ENCODE data around the gene SCUBE1. TPM values are rescaled to one million over a fixed set of nuclear protein-coding genes. Genes with fewer than 3 reads are reported as not detected.

Gene SCUBE1
- total RNA-seq, 3 donors from 2014 or later, result 0.48 to 0.98 (median 0.88) TPM

DNA sequence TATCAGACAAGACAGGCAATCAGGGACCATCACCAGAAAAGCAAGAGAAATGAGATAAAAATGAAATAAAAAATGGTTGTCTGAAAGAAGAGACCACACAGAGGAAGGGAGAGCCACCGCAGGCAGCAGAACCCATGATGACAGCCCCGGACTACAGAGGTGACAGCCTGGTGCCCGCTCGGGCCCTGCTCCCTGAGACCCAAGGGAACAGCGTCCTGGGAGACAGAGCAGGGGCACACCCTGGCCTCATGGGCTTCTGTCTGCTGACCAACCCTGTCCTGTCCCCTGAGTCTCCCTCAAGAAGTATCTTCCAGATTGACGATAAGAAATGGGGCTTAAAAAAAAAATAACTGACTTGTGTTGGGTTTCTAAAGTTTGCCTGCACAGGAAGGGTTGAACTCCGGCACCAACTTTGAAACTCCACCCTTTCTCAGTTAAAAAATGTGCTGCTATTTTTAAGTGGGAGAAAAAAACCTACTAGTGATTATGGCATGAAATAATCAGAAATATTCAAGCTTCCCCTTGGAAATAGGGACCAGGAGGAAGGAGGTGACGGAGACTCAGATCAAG is 86.1 kb downstream of the SCUBE1 start:
- TF ChIP-seq POLR2A (IDR thresholded peaks at IDR 0.05), result no peak
- TF ChIP-seq POLR2AphosphoS5 (IDR thresholded peaks at IDR 0.05), result no peak
- DNase-seq (ENCODE audit: low spot score in 2 of 2), result no peak
- Histone ChIP-seq H3K27ac (no peak overlapping the region), H3K4me1 (no peaks in the 10 kb centered on the region), H3K27me3 (no peaks in the 10 kb centered on the region), H3K36me3 (no peaks in the 10 kb centered on the region), H3K4me3 (no peak overlapping the region), H3K9me3 (no peaks in the 10 kb centered on the region)
- intact Hi-C loops (cut with DNase I; ENCODE audit: low total_unique reads), result loop anchor here (10.0 kb wide), 1 partner anchor 78 kb away; no protein-coding TSS in a partner anchor

DNA sequence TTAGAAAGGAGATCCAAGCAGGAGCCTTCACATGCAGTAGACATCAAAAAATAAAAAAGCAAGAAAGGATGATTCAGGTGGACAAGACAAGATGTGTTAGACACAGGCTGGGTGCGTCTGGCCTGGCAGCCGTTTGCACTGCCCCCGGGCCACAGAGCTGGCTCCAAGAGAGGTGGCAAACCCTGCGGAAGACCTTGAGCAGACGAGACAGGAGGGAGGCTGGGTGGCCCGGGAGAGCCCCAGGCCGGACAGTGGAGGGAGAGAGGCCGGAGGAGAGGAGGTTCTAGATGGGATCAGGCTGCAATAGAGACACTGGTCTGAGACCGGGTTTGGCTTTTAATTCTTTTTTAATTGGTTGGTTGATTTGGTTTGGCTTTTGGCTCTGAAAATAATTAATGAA is 86.6 kb downstream of the SCUBE1 start:
- Histone ChIP-seq H3K4me1 (no peaks in the 10 kb centered on the region), H3K9me3 (no peaks in the 10 kb centered on the region), H3K4me3 (no peak overlapping the region), H3K36me3 (no peaks in the 10 kb centered on the region), H3K27me3 (no peaks in the 10 kb centered on the region), H3K27ac (no peak overlapping the region)
- intact Hi-C loops (cut with DNase I; ENCODE audit: low total_unique reads), result loop anchor here (10.0 kb wide), 1 partner anchor 78 kb away; no protein-coding TSS in a partner anchor
- TF ChIP-seq CTCF (IDR thresholded peaks at IDR 0.05) (no peak), POLR2A (IDR thresholded peaks at IDR 0.05) (no peak), POLR2AphosphoS5 (IDR thresholded peaks at IDR 0.05) (no peak)
- DNase-seq (ENCODE audit: low spot score in 2 of 2), result no peak

GRCh38 chr22:43255299-43255698 is 87.9 kb downstream of the SCUBE1 start:
- intact Hi-C loops (cut with DNase I; ENCODE audit: low total_unique reads), result loop anchor here (10.0 kb wide), 1 partner anchor 80 kb away; no protein-coding TSS in a partner anchor
- no peak for DNase-seq (ENCODE audit: low spot score in 2 of 2)
- Histone ChIP-seq H3K36me3 (no peaks in the 10 kb centered on the region), H3K27me3 (no peaks in the 10 kb centered on the region), H3K4me3 (no peak overlapping the region), H3K9me3 (no peaks in the 10 kb centered on the region), H3K27ac (no peak overlapping the region), H3K4me1 (no peaks in the 10 kb centered on the region)
- TF ChIP-seq CTCF (IDR thresholded peaks at IDR 0.05), result no peak
- TF ChIP-seq POLR2AphosphoS5 (IDR thresholded peaks at IDR 0.05), result no peak
- no peak for TF ChIP-seq POLR2A (IDR thresholded peaks at IDR 0.05)

DNA sequence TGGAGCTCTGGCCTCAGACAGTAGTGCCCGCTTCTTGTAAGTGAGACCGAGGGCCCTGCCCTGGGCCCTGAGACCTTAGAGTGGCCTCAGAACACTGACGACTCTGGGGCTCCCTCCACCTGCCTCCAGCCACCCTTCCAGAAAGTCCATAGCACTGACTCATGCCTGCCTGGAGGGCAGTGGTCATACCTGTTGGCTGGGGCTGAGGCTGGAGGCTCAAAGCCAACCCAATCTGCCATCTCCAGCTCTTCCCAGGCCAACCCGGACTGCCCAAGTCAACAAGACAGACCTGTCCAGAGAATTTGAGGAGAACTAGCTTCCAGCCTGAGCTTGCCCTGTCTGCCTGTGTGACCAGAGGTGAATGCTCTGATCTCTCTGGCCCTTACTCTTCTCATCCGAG is 89.3 kb downstream of the SCUBE1 start:
- H3K27ac ChIP-seq, result no peak overlapping the region
- TF ChIP-seq POLR2AphosphoS5 (IDR thresholded peaks at IDR 0.05), result no peak
- TF ChIP-seq POLR2A (IDR thresholded peaks at IDR 0.05), result no peak
- no peak for TF ChIP-seq CTCF (IDR thresholded peaks at IDR 0.05)
- H3K36me3 ChIP-seq, result no peaks in the 10 kb centered on the region
- H3K4me3 ChIP-seq, result no peak overlapping the region
- no peak for DNase-seq (ENCODE audit: low spot score in 2 of 2)
- H3K9me3 ChIP-seq, result no peaks in the 10 kb centered on the region
- intact Hi-C loops (cut with DNase I; ENCODE audit: low total_unique reads), result loop anchor here (10.0 kb wide), 1 partner anchor 81 kb away; no protein-coding TSS in a partner anchor
- H3K27me3 ChIP-seq, result no peaks in the 10 kb centered on the region
- H3K4me1 ChIP-seq, result no peaks in the 10 kb centered on the region

- Histone ChIP-seq H3K4me3 (no peak overlapping the region), H3K27me3 (no peaks in the 10 kb centered on the region), H3K27ac (no peak overlapping the region), H3K4me1 (no peaks in the 10 kb centered on the region), H3K9me3 (no peaks in the 10 kb centered on the region), H3K36me3 (no peaks in the 10 kb centered on the region)
- intact Hi-C loops (cut with DNase I; ENCODE audit: low total_unique reads), result loop anchor here (10.0 kb wide), 1 partner anchor 82 kb away; no protein-coding TSS in a partner anchor
- DNase-seq (ENCODE audit: low spot score in 2 of 2), result no peak
- no peak for TF ChIP-seq POLR2A (IDR thresholded peaks at IDR 0.05)
- no peak for TF ChIP-seq POLR2AphosphoS5 (IDR thresholded peaks at IDR 0.05)
- TF ChIP-seq CTCF (IDR thresholded peaks at IDR 0.05), result no peak
These were observed 90.9 kb downstream of the SCUBE1 start for GRCh38 chr22:43252319-43252718.
